A549 (cell line): Measurements from ENCODE around the gene PRR23E. TPM values are rescaled to one million over a fixed set of nuclear protein-coding genes. Genes with fewer than 3 reads are reported as not detected.

Experiments used
- ATAC-seq, 2 experiments: fragments of 200-7000 bp in 1 of 2; fragments of >200 bp in 1 of 2; cut with Nextera tagmentation in 1 of 2; cut with Tn5 transposase in 1 of 2; 3 replicates each; pipeline versions ENCODE4 v1.8.0 to v1.9.1; 2018 to 2020; ENCODE audit warnings: mild to moderate bottlenecking in 1 of 2, moderate library complexity in 1 of 2
- CTCF ChIA-PET: fragments of 300-600 bp; sonication (Branson Sonifier 250); formaldehyde crosslinking; extraction: SDS; loops from one replicate; lab custom pipeline; 2021; ENCODE audit warnings: antibody characterized with exemption, inconsistent platforms; lab: Yijun Ruan, JAX
- POLR2A ChIA-PET: fragments of 350-600 bp; formaldehyde crosslinking; extraction: SDS; loops from one replicate; lab custom pipeline; 2021; ENCODE audit warnings: antibody characterized with exemption, inconsistent platforms; lab: Yijun Ruan, JAX
- DNase-seq, 2 experiments: peaks; one replicate each; pipeline versions ENCODE4 v3.0.0 to v3.0.0-alpha.2; 2011 to 2016; ENCODE audit warnings: low read depth in 1 of 2, low spot score in 1 of 2
- FAIRE-seq: peaks from 2 replicates; lab custom pipeline; 2011; peaks lifted over from hg19 to GRCh38; lab: Jason Lieb, UNC
- H3K27ac ChIP-seq, 2 experiments: fragments of >200 bp; sonication (Bioruptor Twin); formaldehyde crosslinking; 3 replicates each; pipeline ENCODE4 v1.5.1; 2016 to 2017
- H3K4me1 ChIP-seq: fragments of >200 bp; sonication (Bioruptor Twin); formaldehyde crosslinking; 3 replicates; pipeline ENCODE4 v1.6.1; 2016
- H3K4me2 ChIP-seq: fragments of >200 bp; sonication (Bioruptor Twin); formaldehyde crosslinking; 3 replicates; pipeline ENCODE4 v1.6.1; 2016
- H3K4me3 ChIP-seq: fragments of >200 bp; sonication (Bioruptor Twin); formaldehyde crosslinking; 3 replicates; pipeline ENCODE4 v1.5.1; 2016
- H3K9me3 ChIP-seq: fragments of >200 bp; sonication (Bioruptor Twin); formaldehyde crosslinking; 3 replicates; pipeline ENCODE4 v1.6.1; 2016
- CBX2 ChIP-seq: fragments of 200-600 bp; sonication (generic); IDR thresholded peaks from 2 replicates; pipeline ENCODE4 v1.6.1; 2016; ENCODE audit warnings: low read depth, mild to moderate bottlenecking, borderline replicate concordance
- EHMT2 ChIP-seq: fragments of 200-600 bp; sonication (generic); IDR thresholded peaks from 2 replicates; pipeline ENCODE4 v1.6.1; 2016; ENCODE audit warnings: antibody characterized with exemption, low read depth, mild to moderate bottlenecking, moderate library complexity
- FOXS1 ChIP-seq: fragments of 250-450 bp; sonication (Bioruptor Pico); IDR thresholded peaks from 2 replicates; pipeline ENCODE4 v1.5.0; 2020; ENCODE audit warnings: mild to moderate bottlenecking, moderate library complexity
- GATA3 ChIP-seq: IDR thresholded peaks from 2 replicates; pipeline ENCODE4 v1.6.1; 2012; ENCODE audit warnings: borderline replicate concordance
- HDAC2 ChIP-seq: fragments of 200-600 bp; sonication (generic); IDR thresholded peaks from 2 replicates; pipeline ENCODE4 v1.6.1; 2016
- HOXB13 ChIP-seq: fragments of 250-450 bp; sonication (Bioruptor Pico); IDR thresholded peaks from 2 replicates; pipeline ENCODE4 v1.5.0; 2020; ENCODE audit warnings: low read depth, mild to moderate bottlenecking, moderate library complexity
- HOXB5 ChIP-seq: fragments of 250-450 bp; sonication (Bioruptor Pico); IDR thresholded peaks from 2 replicates; pipeline ENCODE4 v1.5.0; 2020; ENCODE audit warnings: mild to moderate bottlenecking, moderate library complexity
- KDM5A ChIP-seq: fragments of 200-600 bp; sonication (generic); IDR thresholded peaks from 2 replicates; pipeline ENCODE4 v1.6.1; 2016; ENCODE audit warnings: antibody characterized with exemption, mild to moderate bottlenecking
- MAZ ChIP-seq: fragments of 150-350 bp; IDR thresholded peaks from 2 replicates; pipeline ENCODE4 v1.6.1; 2014; ENCODE audit warnings: antibody characterized with exemption, low read depth, low read length, borderline replicate concordance
- MYC ChIP-seq: IDR thresholded peaks from 2 replicates; pipeline ENCODE4 v1.6.1; 2012; ENCODE audit warnings: mild to moderate bottlenecking, inconsistent platforms, low read length, improper control_type of control experiment, borderline replicate concordance
- NPAS2 ChIP-seq: fragments of 250-450 bp; sonication (Bioruptor Pico); IDR thresholded peaks from 2 replicates; pipeline ENCODE4 v1.8.0; 2022; ENCODE audit warnings: mild to moderate bottlenecking, moderate library complexity, borderline replicate concordance
- PHF8 ChIP-seq: fragments of 200-600 bp; sonication (generic); IDR thresholded peaks from 2 replicates; pipeline ENCODE4 v1.6.1; 2016; ENCODE audit warnings: low read depth, mild to moderate bottlenecking, antibody characterized with exemption, moderate library complexity, borderline replicate concordance
- POLR2A ChIP-seq: IDR thresholded peaks from 2 replicates; pipeline ENCODE4 v1.6.1; 2012; ENCODE audit warnings: mild to moderate bottlenecking, low read length
- RCOR1 ChIP-seq: fragments of 150-350 bp; IDR thresholded peaks from 2 replicates; pipeline ENCODE4 v1.6.1; 2014; ENCODE audit warnings: antibody characterized with exemption, low read length, low read depth
- RNF2 ChIP-seq: fragments of 200-600 bp; sonication (generic); IDR thresholded peaks from 2 replicates; pipeline ENCODE4 v1.6.1; 2016; ENCODE audit warnings: low read depth, mild to moderate bottlenecking, antibody characterized with exemption, moderate library complexity, borderline replicate concordance
- SMC3 ChIP-seq: fragments of >200 bp; sonication (Bioruptor Twin); formaldehyde crosslinking; IDR thresholded peaks from 3 replicates; pipeline ENCODE4 v1.6.1; 2018; ENCODE audit warnings: inconsistent platforms
- TFCP2L1 ChIP-seq: fragments of 250-450 bp; sonication (Bioruptor Pico); IDR thresholded peaks from 2 replicates; pipeline ENCODE4 v1.5.0; 2021; ENCODE audit warnings: mild to moderate bottlenecking
- ZSCAN20 ChIP-seq: fragments of 250-450 bp; sonication (Bioruptor Pico); IDR thresholded peaks from 2 replicates; pipeline ENCODE4 v1.8.0; 2022; ENCODE audit warnings: mild to moderate bottlenecking, moderate library complexity
- whole genome bisulfite sequencing: methylation state at CpG from one replicate; pipeline ENCODE4 v1.1.6; 2017; ENCODE audit errors: missing lambda C conversion rate; 5-methylcytosine and 5-hydroxymethylcytosine counted together
- polyA plus RNA-seq, 4 experiments: library from polyadenylated mRNA; depleted of rRNA in 3 of 4; stranded (reverse); fragments of >200 nt; fragmentation: RNase III in 1 of 4; extraction: RNeasy Plus Mini Kit Qiagen cat#74134 plus additional on column Dnase treatment in 1 of 4; gene quantifications; 2 replicates in 3 of 4; 3 replicates in 1 of 4; pipeline ENCODE4 v1.2.3, GENCODE V29; 2011 to 2017
- TF ChIP-seq, protein P1 (sequence below): fragments of 250-450 bp; sonication (Bioruptor Pico); IDR thresholded peaks from 2 replicates; pipeline ENCODE4 v1.5.0; 2020; ENCODE audit warnings: low read depth, mild to moderate bottlenecking, moderate library complexity
- TF ChIP-seq, protein P2 (sequence below): fragments of 200-600 bp; sonication (generic); IDR thresholded peaks from 2 replicates; pipeline ENCODE4 v1.6.1; 2016; ENCODE audit warnings: antibody characterized with exemption, mild to moderate bottlenecking, moderate library complexity
- TF ChIP-seq, protein P3 (sequence below): fragments of 250-450 bp; sonication (Bioruptor Pico); IDR thresholded peaks from 2 replicates; pipeline ENCODE4 v1.5.0; 2021; ENCODE audit warnings: mild to moderate bottlenecking, moderate library complexity, borderline replicate concordance
- TF ChIP-seq, protein P4 (sequence below): fragments of >200 bp; sonication (Bioruptor Twin); formaldehyde crosslinking; IDR thresholded peaks from 3 replicates; pipeline ENCODE4 v1.6.1; 2016

Gene PRR23E
- polyA plus RNA-seq, 2 of the 4 experiments (the other 2 are of a cell fraction), result not detected

DNA sequence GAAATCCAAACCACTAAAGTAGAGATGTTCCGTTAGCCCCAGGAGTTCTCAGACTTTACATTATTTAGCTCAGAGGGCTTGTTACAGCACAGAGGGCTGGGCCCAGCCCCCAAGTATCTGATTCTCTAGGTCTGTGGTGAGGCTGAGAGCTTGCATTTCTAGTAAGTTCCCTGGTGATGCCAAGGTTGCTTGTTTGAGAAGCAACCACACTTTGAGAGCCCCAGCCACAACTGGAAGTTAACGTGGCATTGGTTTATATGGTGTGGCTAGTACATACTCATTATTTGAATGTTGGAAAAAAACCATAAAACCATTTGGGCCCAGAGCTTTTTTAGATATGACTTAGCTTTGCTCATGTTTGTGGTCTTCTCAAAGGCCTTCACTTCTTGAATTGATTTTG lies 35.9 kb downstream of the PRR23E start:
- POLR2A ChIA-PET, result no interaction called here
- DNase-seq, result no peak
- H3K4me1 ChIP-seq, result no peaks in the 10 kb centered on the region
- H3K27ac ChIP-seq, result no peak overlapping the region
- peaks cover 10% of the 10 kb centered on the region; the same call in 1 of the 3 replicates for H3K9me3 ChIP-seq
- no peak for ATAC-seq
- no peak for FAIRE-seq
- no peak overlapping the region for H3K4me3 ChIP-seq
- CTCF ChIA-PET, result no interaction called here
- 35% methylated on average over 2 of the region's 2 CpGs for WGBS
- no peak overlapping the region for H3K4me2 ChIP-seq
- TF ChIP-seq, protein P1, sequence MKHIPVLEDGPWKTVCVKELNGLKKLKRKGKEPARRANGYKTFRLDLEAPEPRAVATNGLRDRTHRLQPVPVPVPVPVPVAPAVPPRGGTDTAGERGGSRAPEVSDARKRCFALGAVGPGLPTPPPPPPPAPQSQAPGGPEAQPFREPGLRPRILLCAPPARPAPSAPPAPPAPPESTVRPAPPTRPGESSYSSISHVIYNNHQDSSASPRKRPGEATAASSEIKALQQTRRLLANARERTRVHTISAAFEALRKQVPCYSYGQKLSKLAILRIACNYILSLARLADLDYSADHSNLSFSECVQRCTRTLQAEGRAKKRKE, result no peak
- no peak for TF ChIP-seq SMC3

DNA sequence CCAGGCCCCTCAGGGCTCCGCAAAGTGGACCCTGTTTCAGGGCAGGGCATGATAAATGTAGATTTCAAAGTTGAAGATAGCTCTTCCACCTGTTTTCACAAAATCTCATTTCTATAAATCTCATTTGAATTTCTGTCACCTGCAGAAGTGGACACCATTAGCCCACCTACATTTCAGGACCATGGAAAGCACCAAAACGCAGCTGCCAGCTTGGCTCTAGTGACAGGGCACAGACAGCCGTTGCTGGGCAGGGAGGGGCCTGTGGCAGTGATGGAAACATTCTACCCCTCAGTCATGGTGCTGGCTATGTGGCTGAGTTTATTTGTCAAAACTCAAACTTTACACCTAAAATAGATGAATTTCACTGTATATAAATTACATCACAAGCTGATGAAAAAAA lies 40.4 kb downstream of the PRR23E start:
- peaks cover 2% of the 10 kb centered on the region; the same call in 1 of the 3 replicates for H3K9me3 ChIP-seq
- CTCF ChIA-PET, result no interaction called here
- H3K4me1 ChIP-seq, result no peaks in the 10 kb centered on the region
- H3K27ac ChIP-seq, result no peak overlapping the region
- TF ChIP-seq, protein P2, sequence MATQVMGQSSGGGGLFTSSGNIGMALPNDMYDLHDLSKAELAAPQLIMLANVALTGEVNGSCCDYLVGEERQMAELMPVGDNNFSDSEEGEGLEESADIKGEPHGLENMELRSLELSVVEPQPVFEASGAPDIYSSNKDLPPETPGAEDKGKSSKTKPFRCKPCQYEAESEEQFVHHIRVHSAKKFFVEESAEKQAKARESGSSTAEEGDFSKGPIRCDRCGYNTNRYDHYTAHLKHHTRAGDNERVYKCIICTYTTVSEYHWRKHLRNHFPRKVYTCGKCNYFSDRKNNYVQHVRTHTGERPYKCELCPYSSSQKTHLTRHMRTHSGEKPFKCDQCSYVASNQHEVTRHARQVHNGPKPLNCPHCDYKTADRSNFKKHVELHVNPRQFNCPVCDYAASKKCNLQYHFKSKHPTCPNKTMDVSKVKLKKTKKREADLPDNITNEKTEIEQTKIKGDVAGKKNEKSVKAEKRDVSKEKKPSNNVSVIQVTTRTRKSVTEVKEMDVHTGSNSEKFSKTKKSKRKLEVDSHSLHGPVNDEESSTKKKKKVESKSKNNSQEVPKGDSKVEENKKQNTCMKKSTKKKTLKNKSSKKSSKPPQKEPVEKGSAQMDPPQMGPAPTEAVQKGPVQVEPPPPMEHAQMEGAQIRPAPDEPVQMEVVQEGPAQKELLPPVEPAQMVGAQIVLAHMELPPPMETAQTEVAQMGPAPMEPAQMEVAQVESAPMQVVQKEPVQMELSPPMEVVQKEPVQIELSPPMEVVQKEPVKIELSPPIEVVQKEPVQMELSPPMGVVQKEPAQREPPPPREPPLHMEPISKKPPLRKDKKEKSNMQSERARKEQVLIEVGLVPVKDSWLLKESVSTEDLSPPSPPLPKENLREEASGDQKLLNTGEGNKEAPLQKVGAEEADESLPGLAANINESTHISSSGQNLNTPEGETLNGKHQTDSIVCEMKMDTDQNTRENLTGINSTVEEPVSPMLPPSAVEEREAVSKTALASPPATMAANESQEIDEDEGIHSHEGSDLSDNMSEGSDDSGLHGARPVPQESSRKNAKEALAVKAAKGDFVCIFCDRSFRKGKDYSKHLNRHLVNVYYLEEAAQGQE, result peak; percentile 88
- TF ChIP-seq, protein P3, sequence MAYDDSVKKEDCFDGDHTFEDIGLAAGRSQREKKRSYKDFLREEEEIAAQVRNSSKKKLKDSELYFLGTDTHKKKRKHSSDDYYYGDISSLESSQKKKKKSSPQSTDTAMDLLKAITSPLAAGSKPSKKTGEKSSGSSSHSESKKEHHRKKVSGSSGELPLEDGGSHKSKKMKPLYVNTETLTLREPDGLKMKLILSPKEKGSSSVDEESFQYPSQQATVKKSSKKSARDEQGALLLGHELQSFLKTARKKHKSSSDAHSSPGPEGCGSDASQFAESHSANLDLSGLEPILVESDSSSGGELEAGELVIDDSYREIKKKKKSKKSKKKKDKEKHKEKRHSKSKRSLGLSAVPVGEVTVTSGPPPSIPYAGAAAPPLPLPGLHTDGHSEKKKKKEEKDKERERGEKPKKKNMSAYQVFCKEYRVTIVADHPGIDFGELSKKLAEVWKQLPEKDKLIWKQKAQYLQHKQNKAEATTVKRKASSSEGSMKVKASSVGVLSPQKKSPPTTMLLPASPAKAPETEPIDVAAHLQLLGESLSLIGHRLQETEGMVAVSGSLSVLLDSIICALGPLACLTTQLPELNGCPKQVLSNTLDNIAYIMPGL (CRISPR knock-in tag), result no peak
- TF ChIP-seq TFCP2L1 (CRISPR knock-in tag) (no peak), GATA3 (no peak), RNF2 (no peak), EHMT2 (0 out of 2 replicates have a peak, but pooled peaks have one; percentile 44), CBX2 (no peak), ZSCAN20 (CRISPR knock-in tag) (no peak)
- TF ChIP-seq, all 56 proteins: peak for 2
- H3K4me2 ChIP-seq, result no peak overlapping the region
- WGBS, result 18% methylated on average over 3 of the region's 3 CpGs
- POLR2A ChIA-PET, result no interaction called here
- 0 out of 6 replicates have a peak, but pooled peaks of 1 of the 2 experiments have one; percentile 56 for ATAC-seq
- H3K4me3 ChIP-seq, result no peak overlapping the region
- DNase-seq, result no peak
- FAIRE-seq, result no peak

DNA sequence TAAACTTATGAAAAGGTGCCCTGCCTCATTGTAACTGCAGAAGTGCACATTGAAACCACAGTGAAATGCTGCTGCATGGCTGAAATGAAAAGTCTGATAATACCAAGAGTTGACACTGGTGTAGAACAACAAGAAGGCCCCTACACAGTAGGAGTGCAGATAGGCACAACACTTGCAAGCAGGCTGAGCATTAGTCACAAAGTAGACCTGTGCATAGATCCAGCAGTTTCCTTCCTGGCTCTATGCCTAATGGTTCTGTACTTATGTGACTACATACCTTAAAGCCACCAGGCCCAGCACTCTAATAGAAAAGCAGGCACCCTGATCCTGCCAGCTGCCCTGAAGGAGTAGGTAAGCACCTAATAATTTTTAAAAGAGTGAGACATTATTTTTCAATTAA lies 41.8 kb downstream of the PRR23E start:
- DNase-seq (no peak), ATAC-seq (no peak), FAIRE-seq (no peak)
- Histone ChIP-seq H3K4me3 (no peak overlapping the region), H3K4me1 (no peaks in the 10 kb centered on the region), H3K27ac (no peak overlapping the region), H3K4me2 (no peak overlapping the region), H3K9me3 (peaks cover 2% of the 10 kb centered on the region; the same call in 1 of the 3 replicates)
- CTCF ChIA-PET, result no interaction called here
- TF ChIP-seq PHF8, result no peak
- TF ChIP-seq KDM5A, result no peak
- TF ChIP-seq FOXS1 (CRISPR knock-in tag), result no peak
- no peak for TF ChIP-seq HDAC2
- no peak for TF ChIP-seq EHMT2
- TF ChIP-seq MYC, result no peak
- no peak for TF ChIP-seq POLR2A
- no peak for TF ChIP-seq RCOR1
- no peak for TF ChIP-seq HOXB13
- no peak for TF ChIP-seq CBX2
- no peak for TF ChIP-seq GATA3
- TF ChIP-seq, protein P4, sequence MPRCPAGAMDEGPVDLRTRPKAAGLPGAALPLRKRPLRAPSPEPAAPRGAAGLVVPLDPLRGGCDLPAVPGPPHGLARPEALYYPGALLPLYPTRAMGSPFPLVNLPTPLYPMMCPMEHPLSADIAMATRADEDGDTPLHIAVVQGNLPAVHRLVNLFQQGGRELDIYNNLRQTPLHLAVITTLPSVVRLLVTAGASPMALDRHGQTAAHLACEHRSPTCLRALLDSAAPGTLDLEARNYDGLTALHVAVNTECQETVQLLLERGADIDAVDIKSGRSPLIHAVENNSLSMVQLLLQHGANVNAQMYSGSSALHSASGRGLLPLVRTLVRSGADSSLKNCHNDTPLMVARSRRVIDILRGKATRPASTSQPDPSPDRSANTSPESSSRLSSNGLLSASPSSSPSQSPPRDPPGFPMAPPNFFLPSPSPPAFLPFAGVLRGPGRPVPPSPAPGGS, result no peak
- no peak for TF ChIP-seq HOXB5 (CRISPR knock-in tag)
- TF ChIP-seq, protein P2, result no peak
- TF ChIP-seq NPAS2 (CRISPR knock-in tag), result no peak
- no peak for TF ChIP-seq MAZ
- POLR2A ChIA-PET, result no interaction called here
